Activated naive CD8-positive, alpha-beta T cell treated with anti-CD3 and anti-CD28 coated beads, Interleukin-2, amount 50 U/mL, for 24 hours (primary cell): Measurements from ENCODE around the gene CACNB2.

Source experiments
- ATAC-seq: fragments of 150-1000 bp; cut with Tn5 transposase; one replicate; pipeline ENCODE4 v1.10.0; 2021
- DNase-seq: peaks from one replicate; pipeline ENCODE4 v3.0.0; 2021
- H3K27ac Mint-ChIP-seq: one replicate; pipeline ENCODE4 v1.8.0; 2021; ENCODE audit warnings: mild to moderate bottlenecking, mixed read lengths
- H3K27me3 Mint-ChIP-seq: one replicate; pipeline ENCODE4 v1.8.0; 2021; ENCODE audit warnings: mixed read lengths
- H3K36me3 Mint-ChIP-seq: one replicate; pipeline ENCODE4 v1.8.0; 2021; ENCODE audit warnings: low read depth, mixed read lengths
- H3K4me1 Mint-ChIP-seq: one replicate; pipeline ENCODE4 v1.8.0; 2021; ENCODE audit warnings: mixed read lengths
- H3K4me3 Mint-ChIP-seq: one replicate; pipeline ENCODE4 v1.8.0; 2021; ENCODE audit warnings: mild to moderate bottlenecking, moderate library complexity, mixed read lengths
- H3K9me3 Mint-ChIP-seq: one replicate; pipeline ENCODE4 v1.8.0; 2021; ENCODE audit warnings: mixed read lengths

The CACNB2 gene

GRCh38 chr10:18476076-18476647 is 335.9 kb downstream of the CACNB2 start:
- ATAC-seq, result no peak
- Mint-ChIP-seq H3K27me3 (no peaks in the 10 kb centered on the region), H3K9me3 (no peaks in the 10 kb centered on the region), H3K4me1 (peaks cover 5% of the 10 kb centered on the region), H3K27ac (no peak overlapping the region), H3K4me3 (no peak overlapping the region), H3K36me3 (no peaks in the 10 kb centered on the region)
- no peak for DNase-seq

GRCh38 chr10:18478354-18478753 is 338.1 kb downstream of the CACNB2 start:
- no peak overlapping the region for H3K4me3 Mint-ChIP-seq
- H3K4me1 Mint-ChIP-seq, result no peaks in the 10 kb centered on the region
- ATAC-seq, result no peak
- H3K36me3 Mint-ChIP-seq, result no peaks in the 10 kb centered on the region
- no peak for DNase-seq
- H3K9me3 Mint-ChIP-seq, result no peaks in the 10 kb centered on the region
- H3K27ac Mint-ChIP-seq, result no peak overlapping the region
- no peaks in the 10 kb centered on the region for H3K27me3 Mint-ChIP-seq

GRCh38 chr10:18479502-18479901 is 339.3 kb downstream of the CACNB2 start:
- Mint-ChIP-seq H3K4me3 (no peak overlapping the region), H3K4me1 (no peaks in the 10 kb centered on the region), H3K27ac (no peak overlapping the region), H3K27me3 (no peaks in the 10 kb centered on the region), H3K9me3 (no peaks in the 10 kb centered on the region), H3K36me3 (no peaks in the 10 kb centered on the region)
- no peak for DNase-seq
- ATAC-seq, result no peak

GRCh38 chr10:18483516-18484186 is 343.4 kb downstream of the CACNB2 start:
- H3K27me3 Mint-ChIP-seq, result no peaks in the 10 kb centered on the region
- no peak overlapping the region for H3K4me3 Mint-ChIP-seq
- DNase-seq, result no peak
- no peak for ATAC-seq
- no peaks in the 10 kb centered on the region for H3K36me3 Mint-ChIP-seq
- no peaks in the 10 kb centered on the region for H3K9me3 Mint-ChIP-seq
- H3K27ac Mint-ChIP-seq, result no peak overlapping the region
- no peaks in the 10 kb centered on the region for H3K4me1 Mint-ChIP-seq

GRCh38 chr10:18486438-18486837 is 346.2 kb downstream of the CACNB2 start:
- no peaks in the 10 kb centered on the region for H3K27me3 Mint-ChIP-seq
- H3K4me3 Mint-ChIP-seq, result no peak overlapping the region
- H3K36me3 Mint-ChIP-seq, result no peaks in the 10 kb centered on the region
- DNase-seq, result no peak
- no peak overlapping the region for H3K27ac Mint-ChIP-seq
- H3K4me1 Mint-ChIP-seq, result no peaks in the 10 kb centered on the region
- no peaks in the 10 kb centered on the region for H3K9me3 Mint-ChIP-seq
- ATAC-seq, result no peak

GRCh38 chr10:18490755-18491154 is 350.5 kb downstream of the CACNB2 start:
- ATAC-seq (no peak), DNase-seq (no peak)
- Mint-ChIP-seq H3K4me3 (no peak overlapping the region), H3K27me3 (peaks cover 2% of the 10 kb centered on the region), H3K27ac (no peak overlapping the region), H3K9me3 (no peaks in the 10 kb centered on the region), H3K36me3 (no peaks in the 10 kb centered on the region), H3K4me1 (no peaks in the 10 kb centered on the region)

GRCh38 chr10:18497806-18498369 is 357.7 kb downstream of the CACNB2 start:
- Mint-ChIP-seq H3K4me1 (no peaks in the 10 kb centered on the region), H3K4me3 (no peak overlapping the region), H3K9me3 (no peaks in the 10 kb centered on the region), H3K27me3 (peaks cover 6% of the 10 kb centered on the region), H3K27ac (no peak overlapping the region), H3K36me3 (no peaks in the 10 kb centered on the region)
- DNase-seq (no peak), ATAC-seq (no peak)

GRCh38 chr10:18498998-18499397 is 358.8 kb downstream of the CACNB2 start:
- H3K4me3 Mint-ChIP-seq, result no peak overlapping the region
- no peak overlapping the region for H3K27ac Mint-ChIP-seq
- no peaks in the 10 kb centered on the region for H3K4me1 Mint-ChIP-seq
- H3K36me3 Mint-ChIP-seq, result no peaks in the 10 kb centered on the region
- DNase-seq (no peak), ATAC-seq (no peak)
- H3K27me3 Mint-ChIP-seq, result peaks cover 6% of the 10 kb centered on the region
- no peaks in the 10 kb centered on the region for H3K9me3 Mint-ChIP-seq

- ATAC-seq (no peak), DNase-seq (no peak)
- Mint-ChIP-seq H3K36me3 (no peaks in the 10 kb centered on the region), H3K27me3 (peaks cover 10% of the 10 kb centered on the region), H3K4me3 (no peak overlapping the region), H3K27ac (no peak overlapping the region), H3K4me1 (no peaks in the 10 kb centered on the region), H3K9me3 (no peaks in the 10 kb centered on the region)
Measured at GRCh38 chr10:18500576-18500975, 360.4 kb downstream of the CACNB2 start.

GRCh38 chr10:18501198-18501597 is 361.0 kb downstream of the CACNB2 start:
- DNase-seq, result no peak
- ATAC-seq, result no peak
- Mint-ChIP-seq H3K4me3 (no peak overlapping the region), H3K36me3 (no peaks in the 10 kb centered on the region), H3K4me1 (no peaks in the 10 kb centered on the region), H3K27ac (no peak overlapping the region), H3K9me3 (no peaks in the 10 kb centered on the region), H3K27me3 (peaks cover 10% of the 10 kb centered on the region)

GRCh38 chr10:18501629-18502028 is 361.4 kb downstream of the CACNB2 start:
- DNase-seq (no peak), ATAC-seq (no peak)
- H3K9me3 Mint-ChIP-seq, result no peaks in the 10 kb centered on the region
- no peak overlapping the region for H3K4me3 Mint-ChIP-seq
- H3K27ac Mint-ChIP-seq, result no peak overlapping the region
- no peaks in the 10 kb centered on the region for H3K4me1 Mint-ChIP-seq
- peaks cover 10% of the 10 kb centered on the region for H3K27me3 Mint-ChIP-seq
- H3K36me3 Mint-ChIP-seq, result no peaks in the 10 kb centered on the region

GRCh38 chr10:18504161-18504560 is 363.9 kb downstream of the CACNB2 start:
- ATAC-seq, result no peak

GRCh38 chr10:18505456-18506118 is 365.4 kb downstream of the CACNB2 start:
- H3K27ac Mint-ChIP-seq, result no peak overlapping the region
- ATAC-seq (no peak), DNase-seq (no peak)
- no peak overlapping the region for H3K4me3 Mint-ChIP-seq
- H3K4me1 Mint-ChIP-seq, result no peaks in the 10 kb centered on the region
- no peaks in the 10 kb centered on the region for H3K9me3 Mint-ChIP-seq
- peaks cover 8% of the 10 kb centered on the region for H3K27me3 Mint-ChIP-seq
- H3K36me3 Mint-ChIP-seq, result no peaks in the 10 kb centered on the region

More at GRCh38 chr10:18504161-18504560, 363.9 kb downstream of the CACNB2 start:
- Mint-ChIP-seq H3K4me1 (no peaks in the 10 kb centered on the region), H3K27me3 (peaks cover 10% of the 10 kb centered on the region), H3K36me3 (no peaks in the 10 kb centered on the region), H3K4me3 (no peak overlapping the region), H3K9me3 (no peaks in the 10 kb centered on the region), H3K27ac (no peak overlapping the region)
- DNase-seq, result no peak

- Mint-ChIP-seq H3K27me3 (peaks cover 4% of the 10 kb centered on the region), H3K27ac (no peak overlapping the region), H3K4me1 (no peaks in the 10 kb centered on the region), H3K36me3 (peaks cover 13% of the 10 kb centered on the region), H3K9me3 (peaks cover 12% of the 10 kb centered on the region), H3K4me3 (no peak overlapping the region)
- ATAC-seq (no peak), DNase-seq (no peak)
Measured at GRCh38 chr10:18508587-18508986, 368.4 kb downstream of the CACNB2 start.

- H3K9me3 Mint-ChIP-seq, result peaks cover 17% of the 10 kb centered on the region
- H3K4me1 Mint-ChIP-seq, result no peaks in the 10 kb centered on the region
- H3K27ac Mint-ChIP-seq, result no peak overlapping the region
- DNase-seq (no peak), ATAC-seq (no peak)
- H3K36me3 Mint-ChIP-seq, result peaks cover 13% of the 10 kb centered on the region
- no peak overlapping the region for H3K4me3 Mint-ChIP-seq
- no peaks in the 10 kb centered on the region for H3K27me3 Mint-ChIP-seq
Measured at GRCh38 chr10:18514537-18514936, 374.3 kb downstream of the CACNB2 start.
